SU-DHL-6 (cell line): ENCODE results near the gene TJP1.

Experiments
- EZH2phosphoT487 ChIP-seq: fragments of 200-600 bp; sonication (generic), shearing (Covaris generic); conservative IDR thresholded peaks from 2 replicates; pipeline ENCODE4 v1.6.1; 2018; ENCODE audit warnings: mild to moderate bottlenecking, antibody characterized with exemption, low read length, moderate library complexity, mixed read lengths
- TF ChIP-seq, protein P1 (sequence below): fragments of 200-600 bp; sonication (generic); IDR thresholded peaks from one replicate; pipeline ENCODE4 v1.5.1; 2017; ENCODE audit warnings: antibody characterized with exemption, mild to moderate bottlenecking, low read length, moderate library complexity; ENCODE audit not compliant: insufficient read depth, poor library complexity, severe bottlenecking

DNA sequence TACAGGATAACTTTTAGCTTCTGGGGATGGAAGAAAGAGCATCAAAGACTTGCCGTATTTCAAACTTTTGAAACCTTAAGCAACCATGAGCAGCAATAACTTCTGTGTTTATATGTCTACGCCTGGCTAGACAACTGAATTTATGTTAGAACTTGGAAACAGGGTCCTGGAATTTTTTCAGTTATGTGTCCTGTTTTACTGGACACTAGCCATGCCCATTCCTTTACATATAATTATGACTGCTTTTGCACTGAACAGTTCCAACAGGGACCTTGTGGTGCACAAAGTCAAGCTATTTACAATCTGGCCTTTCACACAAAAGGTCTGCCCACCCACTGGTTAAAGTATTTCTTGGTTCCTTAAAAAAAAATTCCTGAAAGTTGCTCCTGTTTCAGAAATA lies 37.1 kb downstream of the TJP1 start:
- TF ChIP-seq EZH2phosphoT487: no peak
- TF ChIP-seq, protein P1, sequence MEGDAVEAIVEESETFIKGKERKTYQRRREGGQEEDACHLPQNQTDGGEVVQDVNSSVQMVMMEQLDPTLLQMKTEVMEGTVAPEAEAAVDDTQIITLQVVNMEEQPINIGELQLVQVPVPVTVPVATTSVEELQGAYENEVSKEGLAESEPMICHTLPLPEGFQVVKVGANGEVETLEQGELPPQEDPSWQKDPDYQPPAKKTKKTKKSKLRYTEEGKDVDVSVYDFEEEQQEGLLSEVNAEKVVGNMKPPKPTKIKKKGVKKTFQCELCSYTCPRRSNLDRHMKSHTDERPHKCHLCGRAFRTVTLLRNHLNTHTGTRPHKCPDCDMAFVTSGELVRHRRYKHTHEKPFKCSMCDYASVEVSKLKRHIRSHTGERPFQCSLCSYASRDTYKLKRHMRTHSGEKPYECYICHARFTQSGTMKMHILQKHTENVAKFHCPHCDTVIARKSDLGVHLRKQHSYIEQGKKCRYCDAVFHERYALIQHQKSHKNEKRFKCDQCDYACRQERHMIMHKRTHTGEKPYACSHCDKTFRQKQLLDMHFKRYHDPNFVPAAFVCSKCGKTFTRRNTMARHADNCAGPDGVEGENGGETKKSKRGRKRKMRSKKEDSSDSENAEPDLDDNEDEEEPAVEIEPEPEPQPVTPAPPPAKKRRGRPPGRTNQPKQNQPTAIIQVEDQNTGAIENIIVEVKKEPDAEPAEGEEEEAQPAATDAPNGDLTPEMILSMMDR: no peak
